ENCODE measurements around the gene TRMT2B. TPM values are rescaled to one million over a fixed set of nuclear protein-coding genes. Genes with fewer than 3 reads are reported as not detected.

Gene TRMT2B
- total and polyA plus RNA-seq, 2 of the 13 experiments (the other 11 are each of a cell fraction or from before 2014, with no cell fraction given) = 7.0 to 11.2 TPM

DNA sequence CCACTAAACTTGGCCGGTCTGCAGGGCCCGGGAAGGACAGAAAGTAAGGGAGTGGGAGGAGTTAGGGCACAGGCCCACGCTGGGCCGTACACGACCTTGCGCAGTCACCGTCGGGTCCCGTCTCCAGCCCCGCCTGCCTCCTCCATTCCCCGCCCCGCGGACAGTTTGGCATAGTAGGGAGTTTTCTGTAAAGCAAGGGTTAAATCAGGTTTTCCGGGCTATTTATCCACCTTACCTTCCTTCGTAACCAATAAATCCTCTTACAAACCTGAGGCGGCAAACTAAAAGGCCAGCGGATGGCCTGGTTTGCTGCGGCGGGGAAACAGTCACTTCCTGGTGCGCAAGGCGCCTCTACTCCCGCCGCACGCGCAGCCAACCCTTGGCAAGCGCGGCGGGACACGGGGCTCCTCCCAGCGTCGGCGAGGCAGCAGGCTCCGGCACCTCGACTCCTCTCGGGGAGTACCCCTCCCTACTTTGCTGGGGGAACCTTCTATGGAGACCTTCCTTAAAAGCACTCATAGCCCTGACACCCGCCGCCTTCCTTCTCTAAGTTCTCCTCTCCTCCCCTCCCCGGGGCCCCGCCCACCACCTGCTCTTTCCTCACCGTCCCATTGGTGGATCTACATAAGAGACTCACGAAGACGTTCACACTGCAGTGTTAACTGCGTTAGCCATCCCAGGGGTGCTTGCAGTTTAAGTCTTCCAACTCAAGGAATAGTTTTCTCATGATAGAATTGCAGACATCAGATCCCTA lies at the start of gene TRMT2B (continued):
- TF ChIP-seq RBFOX2 (IDR thresholded peaks at IDR 0.05; ENCODE audit: low read depth, low read length) = peak; percentile 56
- no peak for TF ChIP-seq GTF3A (CRISPR knock-in tag; conservative IDR thresholded peaks at IDR 0.05)
- TF ChIP-seq ZNF784 (CRISPR knock-in tag; IDR thresholded peaks at IDR 0.05; ENCODE audit: borderline replicate concordance) = no peak
- no peak for TF ChIP-seq LCORL (IDR thresholded peaks at IDR 0.05)
- TF ChIP-seq LCORL (CRISPR knock-in tag; IDR thresholded peaks at IDR 0.05) = no peak
- no peak for TF ChIP-seq ESRRA (CRISPR knock-in tag; IDR thresholded peaks at IDR 0.05; ENCODE audit: low read depth)
- peak; percentile 37; the same call in 1 of the 2 replicates for TF ChIP-seq KDM2A (CRISPR knock-in tag; IDR thresholded peaks at IDR 0.05; ENCODE audit: borderline replicate concordance, low read depth)
- TF ChIP-seq, protein P1, sequence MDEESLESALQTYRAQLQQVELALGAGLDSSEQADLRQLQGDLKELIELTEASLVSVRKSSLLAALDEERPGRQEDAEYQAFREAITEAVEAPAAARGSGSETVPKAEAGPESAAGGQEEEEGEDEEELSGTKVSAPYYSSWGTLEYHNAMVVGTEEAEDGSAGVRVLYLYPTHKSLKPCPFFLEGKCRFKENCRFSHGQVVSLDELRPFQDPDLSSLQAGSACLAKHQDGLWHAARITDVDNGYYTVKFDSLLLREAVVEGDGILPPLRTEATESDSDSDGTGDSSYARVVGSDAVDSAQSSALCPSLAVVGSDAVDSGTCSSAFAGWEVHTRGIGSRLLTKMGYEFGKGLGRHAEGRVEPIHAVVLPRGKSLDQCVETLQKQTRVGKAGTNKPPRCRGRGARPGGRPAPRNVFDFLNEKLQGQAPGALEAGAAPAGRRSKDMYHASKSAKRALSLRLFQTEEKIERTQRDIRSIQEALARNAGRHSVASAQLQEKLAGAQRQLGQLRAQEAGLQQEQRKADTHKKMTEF (CRISPR knock-in tag; IDR thresholded peaks at IDR 0.05) = peak; percentile 50; the same call in 1 of the 2 replicates
- TF ChIP-seq YEATS4 (CRISPR knock-in tag; IDR thresholded peaks at IDR 0.05; ENCODE audit: borderline replicate concordance) = peak; percentile 31; the same call in 1 of the 2 replicates
- no peak for TF ChIP-seq FLYWCH1 (CRISPR knock-in tag; IDR thresholded peaks at IDR 0.05)
- TF ChIP-seq ATF6 (CRISPR knock-in tag; conservative IDR thresholded peaks at IDR 0.05) = no peak
- TF ChIP-seq TOE1 (CRISPR knock-in tag; IDR thresholded peaks at IDR 0.05) = no peak
- TF ChIP-seq ZFY (CRISPR knock-in tag; IDR thresholded peaks at IDR 0.05) = peak; percentile 67
- TF ChIP-seq ZBTB34 (CRISPR knock-in tag; IDR thresholded peaks at IDR 0.05) = no peak
- peak; percentile 64 for TF ChIP-seq ZFX (CRISPR knock-in tag; IDR thresholded peaks at IDR 0.05; ENCODE audit: low read depth)
- TF ChIP-seq AGO2 (optimal IDR thresholded peaks at IDR 0.05; ENCODE audit: low read depth, low read length) = no peak
- no peak for TF ChIP-seq ZSCAN25 (CRISPR knock-in tag; IDR thresholded peaks at IDR 0.05)
- no peak for TF ChIP-seq DNMT3B (CRISPR knock-in tag; conservative IDR thresholded peaks at IDR 0.05)
- TF ChIP-seq, protein P2, sequence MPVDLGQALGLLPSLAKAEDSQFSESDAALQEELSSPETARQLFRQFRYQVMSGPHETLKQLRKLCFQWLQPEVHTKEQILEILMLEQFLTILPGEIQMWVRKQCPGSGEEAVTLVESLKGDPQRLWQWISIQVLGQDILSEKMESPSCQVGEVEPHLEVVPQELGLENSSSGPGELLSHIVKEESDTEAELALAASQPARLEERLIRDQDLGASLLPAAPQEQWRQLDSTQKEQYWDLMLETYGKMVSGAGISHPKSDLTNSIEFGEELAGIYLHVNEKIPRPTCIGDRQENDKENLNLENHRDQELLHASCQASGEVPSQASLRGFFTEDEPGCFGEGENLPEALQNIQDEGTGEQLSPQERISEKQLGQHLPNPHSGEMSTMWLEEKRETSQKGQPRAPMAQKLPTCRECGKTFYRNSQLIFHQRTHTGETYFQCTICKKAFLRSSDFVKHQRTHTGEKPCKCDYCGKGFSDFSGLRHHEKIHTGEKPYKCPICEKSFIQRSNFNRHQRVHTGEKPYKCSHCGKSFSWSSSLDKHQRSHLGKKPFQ (CRISPR knock-in tag; IDR thresholded peaks at IDR 0.05; ENCODE audit: insufficient replicate concordance) = no peak
- no peak for TF ChIP-seq FOSL2 (CRISPR knock-in tag; IDR thresholded peaks at IDR 0.05)
- peak; percentile 27 for TF ChIP-seq ASH2L (IDR thresholded peaks at IDR 0.05; ENCODE audit: insufficient read length, low read depth, low read length)
- no peak for TF ChIP-seq ZMYM2 (CRISPR knock-in tag; IDR thresholded peaks at IDR 0.05)
- no peak for TF ChIP-seq SP140L (CRISPR knock-in tag; IDR thresholded peaks at IDR 0.05; ENCODE audit: borderline replicate concordance)
